GM12878 (cell line): ENCODE results near the gene DLG2. TPM values are rescaled to one million over a fixed set of nuclear protein-coding genes. Genes with fewer than 3 reads are reported as not detected.

Source experiments
- ATAC-seq: fragments of 200-7000 bp; cut with Tn5 transposase; 3 replicates; pipeline ENCODE4 v1.9.1; 2020; ENCODE audit warnings: mild to moderate bottlenecking, moderate library complexity
- BruUV-seq: library from RNA; stranded (reverse); fragments of 400-500 nt; replicated peaks from 2 replicates; lab custom pipeline; 2021; lab: Mats Ljungman, UMichigan
- CTCF ChIA-PET: fragments of 300-600 bp; sonication (Branson Sonifier 250); formaldehyde crosslinking; extraction: SDS; loops from one replicate; lab custom pipeline; 2021; ENCODE audit warnings: inconsistent platforms; lab: Yijun Ruan, JAX
- POLR2A ChIA-PET: fragments of 350-600 bp; formaldehyde crosslinking; extraction: SDS; loops from one replicate; lab custom pipeline; 2021; ENCODE audit warnings: inconsistent platforms; lab: Charles Lee
- RAD21 ChIA-PET: fragments of 300-600 bp; sonication (Branson Sonifier 250); formaldehyde crosslinking; loops from one replicate; lab custom pipeline; 2023; ENCODE audit warnings: antibody characterized with exemption; ENCODE audit not compliant: unreplicated experiment; lab: Charles Lee
- SMC1A ChIA-PET: fragments of 300-600 bp; sonication (Branson Sonifier 250); formaldehyde crosslinking; loops from one replicate; lab custom pipeline; 2023; ENCODE audit not compliant: unreplicated experiment, uncharacterized antibody; lab: Charles Lee
- DNase-seq: peaks from one replicate; pipeline ENCODE4 v3.0.0-alpha.2; 2011; ENCODE audit warnings: low read depth, low spot score
- FAIRE-seq: peaks from 3 replicates; lab custom pipeline; 2011; peaks lifted over from hg19 to GRCh38; lab: Jason Lieb, UNC
- H2AFZ ChIP-seq: 2 replicates; pipeline ENCODE4 v1.6.0; 2011; ENCODE audit warnings: low read depth, low read length, control low read depth; ENCODE audit not compliant: control insufficient read depth
- H3K27ac ChIP-seq: 2 replicates; pipeline ENCODE4 v1.5.1; 2011; ENCODE audit warnings: control low read depth; ENCODE audit not compliant: control insufficient read depth, insufficient read depth
- H3K27me3 ChIP-seq, 2 experiments: replicated peaks in 1 of 2; 2 replicates each; pipeline versions ENCODE4 v1.6.0 to v1.6.1; 2011; ENCODE audit warnings: low read length in 1 of 2; ENCODE audit not compliant: control insufficient read depth in 2 of 2, insufficient read depth in 2 of 2
- H3K36me3 ChIP-seq, 2 experiments: 2 replicates each; pipeline ENCODE4 v1.5.1; 2011; ENCODE audit warnings: low read length in 1 of 2; ENCODE audit not compliant: control insufficient read depth in 2 of 2, insufficient read depth in 2 of 2
- H3K4me1 ChIP-seq: 2 replicates; pipeline ENCODE4 v1.6.1; 2011; ENCODE audit warnings: mild to moderate bottlenecking, low read length, moderate library complexity, mixed read lengths; ENCODE audit not compliant: control insufficient read depth, insufficient read depth
- H3K4me2 ChIP-seq: 2 replicates; pipeline ENCODE4 v1.6.0; 2011; ENCODE audit warnings: control low read depth; ENCODE audit not compliant: control insufficient read depth, insufficient read depth
- H3K4me3 ChIP-seq: fragments of 200-600 bp; sonication (generic); 2 replicates; pipeline ENCODE4 v1.5.1; 2016
- H3K79me2 ChIP-seq: 2 replicates; pipeline ENCODE4 v1.6.0; 2011; ENCODE audit warnings: low read length; ENCODE audit not compliant: control insufficient read depth, insufficient read depth
- H3K9ac ChIP-seq: 2 replicates; pipeline ENCODE4 v1.8.0; 2011; ENCODE audit warnings: low read length, control low read depth, mixed read lengths; ENCODE audit not compliant: control insufficient read depth, insufficient read depth
- H3K9me3 ChIP-seq: replicated peaks from 3 replicates; pipeline ENCODE4 v1.5.1; 2011; ENCODE audit warnings: mild to moderate bottlenecking, low read length; ENCODE audit not compliant: control insufficient read depth, insufficient read depth
- H4K20me1 ChIP-seq: 2 replicates; pipeline ENCODE4 v1.6.0; 2011; ENCODE audit not compliant: control insufficient read depth, insufficient read depth
- ASH2L ChIP-seq: fragments of 300-600, 200-600 bp; sonication (generic); IDR thresholded peaks from 2 replicates; pipeline ENCODE4 v1.6.1; 2017; ENCODE audit warnings: low read depth, mild to moderate bottlenecking, borderline replicate concordance
- ATF3 ChIP-seq: IDR thresholded peaks from 2 replicates; pipeline ENCODE4 v1.6.1; 2011; ENCODE audit warnings: low read depth, mild to moderate bottlenecking, low read length, moderate library complexity, borderline replicate concordance; ENCODE audit errors: extremely low read depth
- CBX3 ChIP-seq: fragments of 200-600 bp; sonication (generic); IDR thresholded peaks from 2 replicates; pipeline ENCODE4 v1.6.1; 2016; ENCODE audit warnings: low read depth, borderline replicate concordance
- CUX1 ChIP-seq: IDR thresholded peaks from 2 replicates; pipeline ENCODE4 v1.6.1; 2012; ENCODE audit warnings: improper control_type of control experiment, low read depth, low read length; ENCODE audit not compliant: insufficient replicate concordance
- ESRRA ChIP-seq: IDR thresholded peaks from 2 replicates; pipeline ENCODE4 v1.6.1; 2012; ENCODE audit warnings: mild to moderate bottlenecking, low read length, improper control_type of control experiment
- HDGF ChIP-seq: fragments of 450-650 bp; IDR thresholded peaks from 2 replicates; pipeline ENCODE4 v1.6.1; 2016; ENCODE audit warnings: antibody characterized with exemption
- IKZF2 ChIP-seq, 2 experiments: fragments of 450-650 bp; IDR thresholded peaks; 2 replicates each; pipeline ENCODE4 v1.6.1; 2017; ENCODE audit warnings: mild to moderate bottlenecking in 2 of 2, moderate library complexity in 2 of 2
- JUND ChIP-seq: IDR thresholded peaks from 2 replicates; pipeline ENCODE4 v1.6.1; 2012; ENCODE audit warnings: low read depth, mild to moderate bottlenecking, low read length, improper control_type of control experiment, moderate library complexity
- NFIC ChIP-seq: IDR thresholded peaks from 2 replicates; pipeline ENCODE4 v1.6.1; 2012; ENCODE audit warnings: low read depth, mild to moderate bottlenecking, inconsistent platforms, low read length, moderate library complexity
- NFYB ChIP-seq: IDR thresholded peaks from 2 replicates; pipeline ENCODE4 v1.6.1; 2011; ENCODE audit warnings: low read depth, mild to moderate bottlenecking, low read length, improper control_type of control experiment, moderate library complexity; ENCODE audit not compliant: insufficient read depth
- POU2F2 ChIP-seq: IDR thresholded peaks from 3 replicates; pipeline ENCODE4 v1.6.1; 2011; ENCODE audit warnings: low read depth, mild to moderate bottlenecking, low read length, borderline replicate concordance
- RAD51 ChIP-seq: fragments of 450-650 bp; IDR thresholded peaks from 2 replicates; pipeline ENCODE4 v1.6.1; 2016; ENCODE audit warnings: moderate library complexity, mild to moderate bottlenecking, inconsistent platforms
- RB1 ChIP-seq: fragments of 450-650 bp; formaldehyde crosslinking; IDR thresholded peaks from 2 replicates; pipeline ENCODE4 v1.6.1; 2017; ENCODE audit warnings: mild to moderate bottlenecking, borderline replicate concordance
- RBBP5 ChIP-seq: fragments of 200-600 bp; sonication (generic); conservative IDR thresholded peaks from 2 replicates; pipeline ENCODE4 v1.6.1; 2016
- ZNF384 ChIP-seq: IDR thresholded peaks from 2 replicates; pipeline ENCODE4 v1.6.1; 2012; ENCODE audit warnings: low read depth, mild to moderate bottlenecking, low read length, improper control_type of control experiment, borderline replicate concordance
- WGBS: methylation state at CpG from one replicate; pipeline ENCODE4 v1.1.6; 2016; ENCODE audit warnings: low lambda C conversion rate; ENCODE audit not compliant: insufficient replicate concordance, insufficient coverage; ENCODE audit errors: missing lambda C conversion rate; 5-methylcytosine and 5-hydroxymethylcytosine counted together
- in situ Hi-C: fragments of 300-500 bp; cut with MboI; formaldehyde crosslinking; loops from 9 replicates; pipeline ENCODE4 v1.14.3; 2018; ENCODE audit warnings: mixed read lengths
- intact Hi-C: fragments of 100-400 bp; cut with micrococcal nuclease; formaldehyde crosslinking; loops from one replicate; pipeline ENCODE4 v1.14.2; 2022; ENCODE audit not compliant: unreplicated experiment
- polyA plus RNA-seq, 11 experiments: library from polyadenylated mRNA; depleted of rRNA in 4 of 11; unstranded in 6 of 11; stranded (reverse) in 5 of 11; fragments of >200 nt; fragmentation: Nextera tagmentation in 4 of 11; fragmentation: Illumina TruSeq in 1 of 11; extraction: Ambion mirVana in 4 of 11; extraction: Trizol in 1 of 11; gene quantifications; 1 replicate in 1 of 11; 2 replicates in 10 of 11; pipeline versions ENCODE4 v1.2.1 to v1.2.3, GENCODE V29; 2011 to 2016; ENCODE audit warnings: inconsistent platforms in 2 of 11, missing spikeins in 2 of 11, low read depth in 1 of 11
- total RNA-seq, 4 experiments: library from RNA; depleted of rRNA in 3 of 4; stranded (reverse); fragments of >200 nt in 3 of 4; fragmentation: Illumina TruSeq in 1 of 4; extraction: Trizol in 1 of 4; gene quantifications; 2 replicates each; pipeline versions ENCODE4 v1.2.1 to v1.2.3, GENCODE V29; 2013 to 2021

The DLG2 gene
- total and polyA plus RNA-seq, 10 of the 15 experiments (the other 5 are each of a cell fraction or from before 2014, with no cell fraction given), result 0.09 to 0.98 (median 0.35) TPM

- Histone ChIP-seq H3K27ac (no peak overlapping the region), H3K9me3 (no peaks in the 10 kb centered on the region), H4K20me1 (no peaks in the 10 kb centered on the region), H3K9ac (no peak overlapping the region), H3K4me3 (no peak overlapping the region), H2AFZ (no peak overlapping the region), H3K36me3 (no peaks in the 10 kb centered on the region), H3K4me2 (no peak overlapping the region), H3K27me3 (no peaks in the 10 kb centered on the region), H3K4me1 (no peaks in the 10 kb centered on the region), H3K79me2 (no peaks in the 10 kb centered on the region)
- in situ Hi-C loops, result no loop called here
- TF ChIP-seq ZNF384 (no peak), ASH2L (no peak), ATF3 (no peak), NFYB (no peak), JUND (no peak), IKZF2 (IDR thresholded peaks at IDR 0.05) (no peak), RB1 (no peak), CUX1 (no peak), ESRRA (no peak), POU2F2 (no peak), CBX3 (no peak), RBBP5 (no peak), NFIC (no peak), RAD51 (no peak), HDGF (no peak)
- ChIA-PET RAD21 (no interaction called here), CTCF (no interaction called here), POLR2A (no interaction called here), SMC1A (interaction anchor here (0.5 kb wide), 1 partner anchor 183 kb away, joined by 5 read pairs; no protein-coding TSS in a partner anchor)
- DNase-seq, result no peak
- no TSS peak for BruUV-seq
- ATAC-seq, result no peak
- intact Hi-C loops, result no loop called here
- no peak for FAIRE-seq
- WGBS, result 20% methylated on average over 1 of the region's 1 CpG
Observed at GRCh38 chr11:83569134-83569805, 2057.9 kb downstream of the DLG2 start.
